IMR-90 (cell line): ENCODE measurements around the gene TSPAN3. TPM values are rescaled to one million over a fixed set of nuclear protein-coding genes. Genes with fewer than 3 reads are reported as not detected.

Source experiments
- ATAC-seq: fragments of 200-7000 bp; cut with Tn5 transposase; 2 replicates; pipeline ENCODE4 v1.9.1; 2020; ENCODE audit warnings: low read depth, mild to moderate bottlenecking, moderate library complexity
- BruUV-seq: library from RNA; stranded (reverse); fragments of 400-500 nt; replicated peaks from 2 replicates; lab custom pipeline; 2021; lab: Mats Ljungman, UMichigan
- CTCF ChIA-PET: fragments of 300-600 bp; formaldehyde crosslinking; extraction: SDS; loops from one replicate; lab custom pipeline; 2021; ENCODE audit warnings: antibody characterized with exemption; lab: Yijun Ruan, JAX
- POLR2A ChIA-PET: fragments of 300-600 bp; sonication (Branson Sonifier 250); formaldehyde crosslinking; loops from one replicate; lab custom pipeline; 2022; ENCODE audit warnings: antibody characterized with exemption; ENCODE audit not compliant: unreplicated experiment; lab: Charles Lee
- DNase-seq: peaks from one replicate; pipeline ENCODE4 v3.0.0; 2013
- H2AFZ ChIP-seq: replicated peaks from 2 replicates; pipeline ENCODE3; 2013; ENCODE audit warnings: low read length, mild to moderate bottlenecking; ENCODE audit not compliant: poor library complexity
- H2AK5ac ChIP-seq: 2 replicates; pipeline ENCODE4 v1.6.1; 2013; ENCODE audit warnings: low read depth, low read length, inconsistent platforms
- H2AK9ac ChIP-seq: replicated peaks from 2 replicates; pipeline ENCODE3; 2013; ENCODE audit warnings: mild to moderate bottlenecking, low read depth, low read length, moderate library complexity; ENCODE audit not compliant: poor library complexity
- H2BK120ac ChIP-seq: 2 replicates; pipeline ENCODE4 v1.6.1; 2013; ENCODE audit warnings: low read depth, low read length, inconsistent platforms
- H2BK15ac ChIP-seq: 3 replicates; pipeline ENCODE4 v1.6.1; 2013; ENCODE audit warnings: low read depth, low read length, inconsistent platforms
- H2BK20ac ChIP-seq: 2 replicates; pipeline ENCODE4 v1.6.1; 2013; ENCODE audit warnings: low read depth, mild to moderate bottlenecking, inconsistent platforms, low read length, moderate library complexity
- H2BK5ac ChIP-seq: 2 replicates; pipeline ENCODE4 v1.6.1; 2013; ENCODE audit warnings: mild to moderate bottlenecking, low read depth, low read length, inconsistent platforms; ENCODE audit not compliant: poor library complexity, severe bottlenecking
- H3K14ac ChIP-seq: replicated peaks from 2 replicates; pipeline ENCODE4 v1.6.1; 2013; ENCODE audit warnings: low read depth, low read length, inconsistent platforms
- H3K18ac ChIP-seq: 2 replicates; pipeline ENCODE4 v1.6.1; 2013; ENCODE audit warnings: low read depth, low read length, control low read depth
- H3K23ac ChIP-seq: 2 replicates; pipeline ENCODE4 v1.6.1; 2013; ENCODE audit warnings: low read depth, low read length, inconsistent platforms
- H3K27ac ChIP-seq: 2 replicates; pipeline ENCODE4 v1.5.1; 2013; ENCODE audit warnings: mild to moderate bottlenecking, control low read depth, low read length; ENCODE audit not compliant: insufficient read depth
- H3K27me3 ChIP-seq: 2 replicates; pipeline ENCODE4 v1.6.1; 2013; ENCODE audit warnings: low read length; ENCODE audit not compliant: control insufficient read depth, insufficient read depth
- H3K36me3 ChIP-seq: 2 replicates; pipeline ENCODE4 v1.6.1; 2013; ENCODE audit warnings: low read length, mixed read lengths; ENCODE audit not compliant: control insufficient read depth, insufficient read depth
- H3K4ac ChIP-seq: 2 replicates; pipeline ENCODE4 v1.6.1; 2013; ENCODE audit warnings: low read depth, low read length, inconsistent platforms
- H3K4me1 ChIP-seq: 2 replicates; pipeline ENCODE4 v1.6.1; 2013; ENCODE audit warnings: low read length, mixed read lengths; ENCODE audit not compliant: control insufficient read depth, insufficient read depth
- H3K4me2 ChIP-seq: 2 replicates; pipeline ENCODE4 v1.6.1; 2013; ENCODE audit warnings: low read depth, mild to moderate bottlenecking, control low read depth, low read length, moderate library complexity
- H3K4me3 ChIP-seq: 2 replicates; pipeline ENCODE4 v1.5.1; 2013; ENCODE audit warnings: low read depth, mild to moderate bottlenecking, control low read depth, low read length, moderate library complexity; ENCODE audit not compliant: insufficient read depth
- H3K56ac ChIP-seq: 2 replicates; pipeline ENCODE4 v1.6.1; 2013; ENCODE audit warnings: low read length, inconsistent platforms; ENCODE audit not compliant: insufficient read depth; ENCODE audit errors: extremely low read depth
- H3K79me1 ChIP-seq, 2 experiments: 2 replicates each; pipeline ENCODE4 v1.6.1; 2013; ENCODE audit warnings: low read length in 2 of 2, inconsistent platforms in 1 of 2, low read depth in 1 of 2
- H3K9ac ChIP-seq: 2 replicates; pipeline ENCODE4 v1.6.1; 2013; ENCODE audit warnings: low read depth, low read length, control low read depth
- H3K9me1 ChIP-seq: 2 replicates; pipeline ENCODE4 v1.6.1; 2013; ENCODE audit warnings: low read length, inconsistent platforms; ENCODE audit not compliant: insufficient read depth
- H3K9me3 ChIP-seq: 2 replicates; pipeline ENCODE4 v1.6.1; 2013; ENCODE audit warnings: low read length; ENCODE audit not compliant: control insufficient read depth, insufficient read depth
- H4K20me1 ChIP-seq: 2 replicates; pipeline ENCODE4 v1.6.1; 2013; ENCODE audit warnings: low read length, inconsistent platforms; ENCODE audit not compliant: insufficient read depth
- H4K5ac ChIP-seq: 2 replicates; pipeline ENCODE4 v1.6.1; 2013; ENCODE audit warnings: mild to moderate bottlenecking, low read depth, low read length, control low read depth
- H4K8ac ChIP-seq, 2 experiments: 2 replicates each; pipeline ENCODE4 v1.6.1; 2013; ENCODE audit warnings: low read depth in 2 of 2, low read length in 2 of 2, control low read depth in 1 of 2, inconsistent platforms in 1 of 2
- H4K91ac ChIP-seq: 2 replicates; pipeline ENCODE4 v1.6.1; 2013; ENCODE audit warnings: low read depth, low read length, inconsistent platforms; ENCODE audit not compliant: insufficient read depth
- BHLHE40 ChIP-seq: fragments of 150-350 bp; IDR thresholded peaks from 2 replicates; pipeline ENCODE4 v1.6.1; 2016; ENCODE audit warnings: mild to moderate bottlenecking, low read depth, low read length
- CHD1 ChIP-seq: IDR thresholded peaks from 2 replicates; pipeline ENCODE4 v1.6.1; 2012; ENCODE audit warnings: low read depth, low read length, improper control_type of control experiment
- CTCF ChIP-seq: conservative IDR thresholded peaks from 2 replicates; pipeline ENCODE4 v1.5.1; 2012; ENCODE audit warnings: mild to moderate bottlenecking, low read depth, low read length, improper control_type of control experiment
- FOS ChIP-seq: fragments of 150-350 bp; IDR thresholded peaks from 2 replicates; pipeline ENCODE4 v1.6.1; 2016; ENCODE audit warnings: low read depth, low read length
- MAZ ChIP-seq: IDR thresholded peaks from 2 replicates; pipeline ENCODE4 v1.6.1; 2012; ENCODE audit warnings: low read depth, mild to moderate bottlenecking, low read length, improper control_type of control experiment, moderate library complexity, borderline replicate concordance
- MXI1 ChIP-seq: IDR thresholded peaks from 2 replicates; pipeline ENCODE4 v1.6.1; 2012; ENCODE audit warnings: low read depth, mild to moderate bottlenecking, low read length, moderate library complexity, borderline replicate concordance
- NFE2L2 ChIP-seq: fragments of 150-350 bp; IDR thresholded peaks from 2 replicates; pipeline ENCODE4 v1.6.1; 2016; ENCODE audit warnings: low read depth, mild to moderate bottlenecking, low read length
- POLR2A ChIP-seq: IDR thresholded peaks from 2 replicates; pipeline ENCODE4 v1.6.1; 2012; ENCODE audit warnings: mild to moderate bottlenecking, low read depth, low read length
- RAD21 ChIP-seq: IDR thresholded peaks from 2 replicates; pipeline ENCODE4 v1.6.1; 2012; ENCODE audit warnings: low read length, improper control_type of control experiment
- RFX5 ChIP-seq: IDR thresholded peaks from 2 replicates; pipeline ENCODE4 v1.8.0; 2012; ENCODE audit warnings: low read depth, mild to moderate bottlenecking, low read length, moderate library complexity
- SMC3 ChIP-seq: fragments of 150-350 bp; IDR thresholded peaks from 2 replicates; pipeline ENCODE4 v1.6.1; 2016; ENCODE audit warnings: low read depth, mild to moderate bottlenecking, antibody characterized with exemption, low read length, moderate library complexity
- WGBS, 2 experiments: methylation state at CpG; one replicate each; pipeline versions ENCODE4 v1.1.5 to v1.1.7; 2013; ENCODE audit warnings: missing lambda C conversion rate in 2 of 2; ENCODE audit not compliant: insufficient read length in 1 of 2; ENCODE audit errors: extremely low coverage in 2 of 2; 5-methylcytosine and 5-hydroxymethylcytosine counted together
- dilution Hi-C: fragments of 300-500 bp; cut with HindIII; formaldehyde crosslinking; loops from one replicate; pipeline ENCODE4 v1.14.3; 2018; ENCODE audit warnings: low sequenced_read_pairs; ENCODE audit not compliant: unreplicated experiment
- in situ Hi-C: fragments of 300-500 bp; cut with MboI; formaldehyde crosslinking; loops from 3 replicates; pipeline ENCODE4 v1.14.3; 2019; ENCODE audit warnings: low sequenced_read_pairs, inconsistent platforms, mixed read lengths
- intact Hi-C: fragments of 100-400 bp; cut with micrococcal nuclease; formaldehyde crosslinking; loops from 2 replicates; pipeline ENCODE4 v1.10.0; 2022
- polyA plus RNA-seq, 3 experiments: library from polyadenylated mRNA; depleted of rRNA; stranded (reverse); fragments of >200 nt; gene quantifications; 2 replicates each; pipeline ENCODE4 v1.2.3, GENCODE V29; 2012; ENCODE audit warnings: low replicate concordance in 1 of 3
- total RNA-seq: library from RNA; depleted of rRNA; stranded (reverse); fragments of >200 nt; gene quantifications from 2 replicates; pipeline ENCODE4 v1.2.3, GENCODE V29; 2012
- TF ChIP-seq, protein P1 (sequence below): fragments of 150-350 bp; IDR thresholded peaks from 2 replicates; pipeline ENCODE4 v1.6.1; 2017; ENCODE audit warnings: mild to moderate bottlenecking, antibody characterized with exemption, low read length, low read depth

Gene TSPAN3
- total and polyA plus RNA-seq, 2 of the 4 experiments (the other 2 are of a cell fraction), result 270 to 295 TPM

DNA sequence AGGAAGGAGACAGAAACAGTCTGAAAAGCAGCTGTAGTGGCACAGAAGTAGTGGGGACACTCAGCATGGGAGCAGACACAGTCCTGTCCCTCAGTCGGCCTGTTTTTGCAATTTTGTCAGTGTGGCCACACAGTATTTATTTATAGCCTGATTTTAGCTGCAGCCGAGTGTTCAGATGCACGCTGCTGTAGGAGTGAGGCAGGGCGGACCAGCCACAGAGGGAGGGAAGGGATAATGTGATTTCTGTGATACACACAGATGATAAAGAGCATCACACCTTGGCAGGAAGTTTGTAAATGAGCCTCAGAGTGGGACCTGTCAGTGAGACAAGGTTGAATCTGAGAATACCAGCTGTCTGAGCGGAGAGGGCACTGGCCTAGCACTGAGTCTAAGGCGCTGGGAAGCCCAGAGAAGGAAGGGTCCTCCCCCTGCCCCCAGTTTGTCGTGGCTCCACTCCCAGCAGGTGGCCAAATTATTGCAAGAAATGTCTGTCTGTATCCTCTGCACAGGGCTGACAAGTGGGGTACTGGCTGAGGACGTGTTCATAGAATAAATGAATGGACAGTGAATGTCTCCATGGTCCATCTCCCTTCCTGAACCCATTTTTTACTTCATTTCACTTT lies 72.1 kb downstream of the TSPAN3 start:
- TF ChIP-seq RFX5 (no peak), CHD1 (no peak), SMC3 (no peak), FOS (no peak), RAD21 (no peak), CTCF (no peak), POLR2A (no peak), BHLHE40 (no peak), MXI1 (no peak), NFE2L2 (no peak), MAZ (no peak)
- TF ChIP-seq, protein P1, sequence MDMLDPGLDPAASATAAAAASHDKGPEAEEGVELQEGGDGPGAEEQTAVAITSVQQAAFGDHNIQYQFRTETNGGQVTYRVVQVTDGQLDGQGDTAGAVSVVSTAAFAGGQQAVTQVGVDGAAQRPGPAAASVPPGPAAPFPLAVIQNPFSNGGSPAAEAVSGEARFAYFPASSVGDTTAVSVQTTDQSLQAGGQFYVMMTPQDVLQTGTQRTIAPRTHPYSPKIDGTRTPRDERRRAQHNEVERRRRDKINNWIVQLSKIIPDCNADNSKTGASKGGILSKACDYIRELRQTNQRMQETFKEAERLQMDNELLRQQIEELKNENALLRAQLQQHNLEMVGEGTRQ, result no peak
- Histone ChIP-seq H2AFZ (no peak overlapping the region), H4K8ac (no peak overlapping the region), H2BK5ac (no peak overlapping the region), H3K9me3 (no peaks in the 10 kb centered on the region), H3K4me1 (peaks cover 8% of the 10 kb centered on the region), H3K36me3 (no peaks in the 10 kb centered on the region), H3K27me3 (peaks cover 12% of the 10 kb centered on the region; the same call in 1 of the 2 replicates), H3K27ac (no peak overlapping the region), H3K4me2 (no peak overlapping the region), H2AK9ac (no peak overlapping the region), H2BK20ac (no peak overlapping the region), H2BK120ac (no peak overlapping the region), H2BK15ac (no peak overlapping the region), H3K56ac (no peak overlapping the region), H4K20me1 (no peaks in the 10 kb centered on the region), H3K79me1 (no peaks in the 10 kb centered on the region), H2AK5ac (no peak overlapping the region), H4K5ac (no peak overlapping the region), H3K14ac (no peak overlapping the region), H3K4ac (no peak overlapping the region), H3K18ac (no peak overlapping the region), H3K4me3 (no peak overlapping the region), H3K23ac (no peak overlapping the region), H3K9me1 (0 out of 2 replicates have a peak, but pooled peaks cover 3% of the 10 kb centered on the region), H3K9ac (no peak overlapping the region), H4K91ac (no peak overlapping the region)
- ATAC-seq (no peak), DNase-seq (no peak)
- ChIA-PET POLR2A (no interaction called here), CTCF (interaction anchor here (0.6 to 0.7 kb wide), 2 partner anchors 23 to 29 kb away, joined by 3 read pairs; no protein-coding TSS in a partner anchor)
- intact Hi-C loops, result no loop called here
- WGBS, 2 experiments, result 55% methylated on average over 2 of the region's 8 CpGs; no CpG with 5 or more reads in 1 of the 2 experiments
- dilution Hi-C loops, result no loop called here
- in situ Hi-C loops, result no loop called here
- no TSS peak for BruUV-seq
